Kidney (tissue), 14 donors: Measurements from ENCODE around the gene MOK. TPM values are rescaled to one million over a fixed set of nuclear protein-coding genes. Genes with fewer than 3 reads are reported as not detected.
"Not testable (repeated sequence)": the region's sequence is repeated elsewhere in the genome, so short reads cannot be mapped to it uniquely, and the experiment has no call there.

Experiments
- DNase-seq, 5 donors: peaks; one replicate each; pipeline ENCODE4 v3.0.0-alpha.2; 2013 to 2020
- FAIRE-seq: peaks from 2 replicates; lab custom pipeline; 2012; peaks lifted over from hg19 to GRCh38; lab: Jason Lieb, UNC
- H3K27ac ChIP-seq, 2 donors: one replicate each; pipeline ENCODE4 v1.7.0; 2013; ENCODE audit warnings: low read depth in 2 of 2, low read length in 2 of 2, inconsistent platforms in 1 of 2
- H3K27me3 ChIP-seq: one replicate; pipeline ENCODE4 v1.7.1; 2013; ENCODE audit warnings: low read length, inconsistent platforms; ENCODE audit not compliant: control insufficient read depth, insufficient read depth
- H3K36me3 ChIP-seq, 3 donors: one replicate each; pipeline versions ENCODE4 v1.7.0 to v1.7.1; 2013; ENCODE audit warnings: low read length in 3 of 3, control low read depth in 1 of 3, inconsistent platforms in 1 of 3; ENCODE audit not compliant: insufficient read depth in 3 of 3, control insufficient read depth in 2 of 3
- H3K4me1 ChIP-seq, 3 donors: one replicate each; pipeline versions ENCODE4 v1.7.0 to v1.7.1; 2013; ENCODE audit warnings: low read length in 3 of 3, inconsistent platforms in 1 of 3, low read depth in 1 of 3; ENCODE audit not compliant: control insufficient read depth in 2 of 3, insufficient read depth in 2 of 3
- H3K4me3 ChIP-seq, 3 donors: one replicate each; pipeline versions ENCODE4 v1.7.0 to v1.8.1; 2013; ENCODE audit warnings: low read length in 3 of 3, control low read depth in 1 of 3, inconsistent platforms in 1 of 3
- H3K9ac ChIP-seq, 3 donors: one replicate each; pipeline versions ENCODE4 v1.7.0 to v1.7.1; 2013; ENCODE audit warnings: low read length in 3 of 3, control low read depth in 1 of 3, inconsistent platforms in 1 of 3
- H3K9me3 ChIP-seq, 3 donors: one replicate each; pipeline versions ENCODE4 v1.7.0 to v1.7.1; 2013; ENCODE audit warnings: low read length in 3 of 3, control low read depth in 1 of 3, inconsistent platforms in 1 of 3; ENCODE audit not compliant: control insufficient read depth in 2 of 3, insufficient read depth in 1 of 3
- CTCF ChIP-seq: IDR thresholded peaks from 3 replicates; pipeline ENCODE4 v1.5.1; 2012; ENCODE audit warnings: mild to moderate bottlenecking, moderate library complexity, borderline replicate concordance; ENCODE audit not compliant: insufficient read depth; ENCODE audit errors: extremely low read depth
- intact Hi-C: fragments of 100-400 bp; cut with DNase I; formaldehyde crosslinking; loops from one replicate; pipeline ENCODE4 v1.11.1; 2022
- polyA plus RNA-seq: library from polyadenylated mRNA; stranded (reverse); fragments of 350-450 nt; fragmentation: Illumina TruSeq; extraction: RNeasy Lipid Tissue Mini Kit (QIAGEN cat#74804); gene quantifications from one replicate; pipeline ENCODE4 v1.2.3, GENCODE V29; 2014; ENCODE audit warnings: low read depth, low replicate concordance; ENCODE audit not compliant: insufficient read depth
- total RNA-seq: library from RNA; stranded (reverse); fragmentation: NEBNext Ultra II Directional; extraction: Animal tissue kit (Norgen Biotek cat#: 25700); gene quantifications from one replicate; pipeline ENCODE4 v1.2.1, GENCODE V29; 2021
- donor health status: control.
- donor health status: control.
- donor health status: control.
- donor health status: control.
- donor health status: control.
- donor health status: DM: yes; HTN: yes; CAD: no.
- donor health status: Normal renal cell carcinoma (clear cell type).

MOK gene
- total and polyA plus RNA-seq, 2 donors from 2014 or later = 20.4 to 32.7 TPM

- H3K4me1 ChIP-seq = no peaks in the 10 kb centered on the region
- intact Hi-C loops = no loop called here
- no peak overlapping the region for H3K4me3 ChIP-seq
- TF ChIP-seq CTCF = no peak
- no peak overlapping the region for H3K27ac ChIP-seq
- peaks cover 6 to 41% (median 26%) of the 10 kb centered on the region in 3 donors for H3K36me3 ChIP-seq
- no peak overlapping the region for H3K9ac ChIP-seq
- FAIRE-seq (no peak), DNase-seq (no peak)
- no peaks in the 10 kb centered on the region for H3K9me3 ChIP-seq
- H3K27me3 ChIP-seq = no peaks in the 10 kb centered on the region
These were observed 47.2 kb upstream of the MOK start for GRCh38 chr14:102352213-102352612.

GRCh38 chr14:102351593-102351992 is 46.6 kb upstream of the MOK start:
- H3K9ac ChIP-seq, FAIRE-seq, H3K4me1 ChIP-seq, H3K9me3 ChIP-seq, H3K4me3 ChIP-seq, intact Hi-C loops, H3K27me3 ChIP-seq: not testable (repeated sequence)
- Histone ChIP-seq H3K36me3 (peaks cover 6 to 38% (median 28%) of the 10 kb centered on the region in 3 donors), H3K27ac (peak overlapping the region in 1 of 2 donors; percentile 3)
- peak in 2 of 5 donors; percentile 8 to 31 for DNase-seq

GRCh38 chr14:102351023-102351422 is 46.1 kb upstream of the MOK start:
- Histone ChIP-seq H3K36me3 (peaks cover 4 to 32% (median 26%) of the 10 kb centered on the region in 3 donors), H3K9ac (no peak overlapping the region), H3K4me3 (no peak overlapping the region), H3K27me3 (no peaks in the 10 kb centered on the region), H3K4me1 (no peaks in the 10 kb centered on the region), H3K9me3 (no peaks in the 10 kb centered on the region), H3K27ac (peak overlapping the region in 1 of 2 donors; percentile 3)
- intact Hi-C loops = no loop called here
- no peak for TF ChIP-seq CTCF
- FAIRE-seq (no peak), DNase-seq (peak in 1 of 5 donors; percentile 4)

- Histone ChIP-seq H3K27me3 (no peaks in the 10 kb centered on the region), H3K27ac (no peak overlapping the region), H3K4me1 (no peaks in the 10 kb centered on the region), H3K4me3 (no peak overlapping the region), H3K9ac (no peak overlapping the region), H3K9me3 (no peaks in the 10 kb centered on the region), H3K36me3 (peaks cover 2 to 32% (median 26%) of the 10 kb centered on the region in 3 donors)
- DNase-seq = no peak
- FAIRE-seq = no peak
- intact Hi-C loops = no loop called here
- no peak for TF ChIP-seq CTCF
These were observed 43.4 kb upstream of the MOK start for GRCh38 chr14:102348376-102348775.
